Smooth muscle cell of the brain vasculature (primary cell): ENCODE data around the gene MROH7.
"Not testable (repeated sequence)": the region's sequence is repeated elsewhere in the genome, so short reads cannot be mapped to it uniquely, and the experiment has no call there.

Experiments
- DNase-seq: peaks from one replicate; pipeline ENCODE4 v3.0.0-alpha.2; 2012; ENCODE audit warnings: low read depth, low spot score

Gene MROH7

DNA sequence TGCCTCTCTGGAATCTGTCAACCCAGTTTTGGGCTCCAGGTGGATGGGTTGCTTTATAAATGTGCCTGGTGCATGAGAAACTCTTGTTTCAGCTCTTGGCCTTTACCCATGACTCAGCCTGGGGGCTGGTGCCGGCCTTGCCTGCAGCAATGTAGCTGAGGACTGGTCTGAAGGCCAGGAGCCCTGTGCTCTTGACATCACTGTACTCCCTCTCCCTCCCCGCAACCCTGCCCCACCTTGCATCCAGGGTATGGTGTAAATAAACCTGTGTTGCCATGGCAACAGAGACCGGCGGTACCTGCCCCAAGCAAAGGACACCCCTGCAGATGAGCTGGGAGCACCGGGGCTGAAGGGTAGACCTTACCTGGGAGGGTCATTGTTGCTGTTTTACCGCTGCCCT is 31.5 kb upstream of the MROH7 start:
- no peak for DNase-seq

DNA sequence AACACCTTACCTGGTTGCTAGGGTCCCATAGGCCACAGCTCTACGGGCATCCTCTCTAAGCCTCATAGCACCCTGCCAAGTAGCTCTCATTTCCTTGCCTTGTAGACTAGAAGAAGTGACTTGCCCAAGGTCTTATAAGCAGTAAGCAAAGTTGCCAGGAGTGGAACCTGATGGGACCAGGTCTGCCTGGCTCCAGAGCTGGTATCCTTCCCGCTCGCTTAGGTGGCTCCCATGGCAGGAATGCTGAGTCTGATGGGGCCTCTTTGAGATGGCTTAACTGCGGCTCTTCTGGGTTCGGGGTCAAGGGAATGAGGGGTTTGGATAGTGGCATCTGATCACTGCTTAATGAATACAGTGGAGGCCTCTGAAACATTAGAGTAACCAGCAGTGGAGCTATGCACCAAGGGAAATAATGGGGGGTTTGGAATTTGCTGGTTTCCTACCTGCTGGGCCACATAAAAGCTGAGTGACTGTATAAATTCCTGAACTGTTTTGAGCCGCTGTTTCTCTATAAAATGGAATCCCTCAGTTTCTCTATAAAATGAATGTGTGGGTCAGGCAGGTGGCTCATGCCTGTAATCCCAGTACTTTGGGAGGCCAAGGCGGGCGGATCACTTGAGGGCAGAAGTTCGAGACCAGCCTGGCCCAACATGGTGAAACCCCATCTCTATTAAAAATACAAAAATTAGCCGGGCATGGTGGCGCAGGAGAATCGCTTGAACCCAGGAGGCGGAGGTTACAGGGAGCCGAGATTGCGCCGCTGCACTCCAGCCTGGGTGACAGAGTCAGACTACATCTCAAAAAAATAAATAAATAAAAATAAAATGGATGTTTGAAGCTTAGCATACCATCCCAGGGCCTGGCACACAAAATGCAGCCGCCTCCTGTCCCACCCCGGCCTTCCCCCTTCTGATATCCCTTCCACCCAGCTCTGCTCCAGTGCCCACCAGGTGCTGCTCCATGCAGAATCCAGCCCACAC is 30.7 kb upstream of the MROH7 start:
- no peak for DNase-seq

DNA sequence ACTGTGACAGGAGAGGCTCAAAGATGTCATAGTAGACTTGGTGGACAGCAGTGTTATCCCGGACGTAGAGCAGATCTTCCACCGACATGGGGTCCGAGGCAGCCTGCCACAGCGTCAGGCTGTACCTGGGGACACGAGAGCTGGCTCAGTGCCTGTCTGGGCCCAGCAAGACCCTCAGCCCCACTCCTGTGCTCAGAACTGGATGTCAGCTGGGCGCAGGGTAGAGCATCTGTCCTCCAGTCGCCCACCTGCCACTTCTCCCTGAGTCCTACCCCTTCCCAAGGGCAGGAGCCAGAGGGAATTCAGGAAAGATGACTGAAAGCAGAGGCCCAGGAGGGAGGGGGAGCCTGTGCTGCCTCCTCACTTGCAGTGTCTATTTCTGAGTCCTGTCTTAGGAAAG is 30.0 kb upstream of the MROH7 start:
- no peak for DNase-seq

DNA sequence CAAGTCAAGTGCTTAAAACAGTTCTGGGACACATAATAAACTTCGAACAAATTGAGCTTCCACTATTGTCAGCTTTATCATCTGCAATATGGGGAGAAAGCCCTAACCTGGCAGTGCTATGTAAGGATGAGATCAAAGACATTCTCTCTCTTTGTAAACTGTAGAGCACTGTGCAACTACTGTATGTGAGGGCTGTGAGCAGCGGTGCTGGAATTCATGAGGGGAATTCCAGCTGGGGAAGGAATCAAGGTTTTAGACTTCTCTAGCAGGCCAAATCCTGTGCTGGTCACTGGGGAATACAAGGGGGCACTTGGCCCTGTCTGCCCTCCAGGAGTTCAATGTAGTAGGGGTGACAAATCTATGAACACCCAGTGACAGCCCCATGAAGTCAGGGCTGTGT is 27.6 kb upstream of the MROH7 start:
- DNase-seq = no peak

DNA sequence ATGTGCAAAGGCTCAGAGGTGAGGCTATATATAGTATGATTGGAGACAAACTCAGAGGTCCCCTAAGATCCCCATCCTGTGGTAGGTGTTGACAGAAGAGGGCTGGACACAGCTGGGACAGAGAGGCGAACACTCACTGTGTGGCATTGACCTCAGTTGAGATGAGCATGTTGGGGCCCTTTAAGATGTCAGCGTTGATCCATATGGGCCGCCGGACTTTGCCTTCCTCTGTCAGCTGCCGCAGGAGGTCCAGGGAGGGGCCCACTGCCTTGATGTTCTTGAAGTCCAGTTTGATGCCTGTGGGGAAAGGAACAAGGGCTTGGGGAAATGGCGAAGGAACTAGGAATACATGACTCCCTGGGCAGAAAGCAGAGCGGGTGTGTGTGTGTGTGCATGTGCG is 27.0 kb upstream of the MROH7 start:
- DNase-seq = no peak

DNA sequence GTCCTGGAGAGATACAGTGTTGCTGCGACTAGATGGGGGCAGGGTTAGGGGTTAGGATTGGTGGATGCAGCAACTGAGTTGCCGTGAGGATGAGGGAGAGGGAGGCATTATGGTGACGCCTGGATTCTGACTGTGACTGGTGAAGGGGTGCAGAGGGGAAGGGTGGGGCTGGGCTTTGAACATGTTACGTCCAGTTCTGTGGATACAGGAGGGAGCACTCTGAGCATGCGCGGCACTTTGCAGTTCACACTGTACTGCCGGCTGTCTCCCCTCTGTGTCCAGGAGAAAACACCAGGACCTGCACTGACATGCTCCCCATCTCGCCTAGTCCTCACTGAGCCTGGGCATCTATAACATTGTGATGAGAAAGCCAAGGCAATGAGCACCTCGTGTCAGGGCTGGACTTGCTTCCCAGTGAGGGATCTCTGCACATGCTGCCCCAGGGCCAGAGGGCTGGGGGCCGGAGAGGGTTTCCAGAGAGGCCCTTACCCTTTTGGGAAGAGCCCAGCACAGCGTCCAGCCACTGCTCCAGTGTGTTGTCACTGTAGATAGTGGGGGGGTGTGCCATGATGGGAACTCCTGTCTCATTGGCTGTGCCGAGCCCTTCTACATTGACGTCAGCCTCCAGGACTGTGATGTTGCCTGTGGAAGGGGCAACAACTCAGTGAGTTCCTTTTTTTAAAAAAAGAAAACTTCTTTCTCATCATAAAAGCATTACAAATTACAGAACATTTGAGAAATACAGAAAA is 25.9 kb upstream of the MROH7 start:
- no peak for DNase-seq

DNA sequence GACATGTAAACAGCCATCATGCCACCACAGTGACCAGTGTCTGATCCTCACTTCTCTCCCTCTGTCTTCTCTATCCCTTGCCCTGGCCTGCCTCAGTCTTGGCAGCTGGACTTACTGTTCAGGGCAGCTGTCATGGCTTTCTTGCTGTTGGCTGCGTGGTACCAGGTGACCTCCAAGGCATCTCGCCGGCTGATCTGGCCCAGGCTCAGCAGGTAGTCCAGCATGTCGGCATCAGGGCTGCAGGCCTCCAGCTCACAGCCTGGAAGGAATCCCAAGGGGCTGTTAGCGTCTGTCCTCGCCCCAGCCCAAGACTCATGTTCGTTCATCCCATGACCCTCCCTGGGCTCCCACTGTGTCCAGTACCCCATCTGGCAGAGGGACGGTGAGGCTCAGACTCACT is 21.8 kb upstream of the MROH7 start:
- DNase-seq = no peak

DNA sequence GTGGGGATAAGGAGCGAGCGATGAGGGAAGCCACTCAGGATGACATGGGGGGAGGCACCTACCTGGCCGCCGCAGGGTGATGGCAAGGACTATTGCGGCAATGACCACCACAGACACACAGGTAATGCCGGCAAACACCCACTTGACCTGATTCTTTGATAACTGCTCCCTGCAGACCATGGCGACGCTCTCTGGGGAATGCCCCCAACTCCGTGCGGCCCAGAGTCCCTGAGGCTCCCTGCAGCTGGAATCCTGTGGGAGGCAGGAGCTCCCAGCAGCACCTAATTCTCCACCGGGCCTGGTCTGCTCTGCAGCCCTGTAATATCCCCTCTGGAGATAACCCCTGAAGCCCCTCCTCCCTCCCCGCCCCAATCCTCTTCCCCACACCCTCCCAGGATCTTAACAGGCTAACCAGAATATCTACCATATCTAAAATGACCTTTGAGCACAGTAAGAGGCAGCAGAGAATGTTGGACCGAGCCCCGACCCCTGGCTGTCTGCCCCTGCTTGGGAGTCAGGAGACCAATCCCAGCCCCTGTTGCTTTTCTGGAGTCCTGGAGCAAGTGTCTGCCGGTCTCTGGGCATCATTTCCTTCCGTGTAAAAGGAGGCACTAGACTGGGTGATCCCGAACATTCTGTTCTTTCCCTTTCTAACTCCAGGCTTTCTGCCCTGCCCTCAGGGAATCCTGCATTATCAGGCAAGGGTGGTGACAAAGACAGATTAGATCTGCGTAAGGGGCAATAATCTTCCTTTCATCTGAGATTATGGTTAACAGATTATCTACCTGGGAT is 18.2 kb upstream of the MROH7 start, which contains the start of gene FAM151A:
Gene FAM151A (minus strand): TSS at position 310 of the 792 bp plus-strand sequence. CDS start 130 bp downstream, at position 180.
- DNase-seq = no peak

DNA sequence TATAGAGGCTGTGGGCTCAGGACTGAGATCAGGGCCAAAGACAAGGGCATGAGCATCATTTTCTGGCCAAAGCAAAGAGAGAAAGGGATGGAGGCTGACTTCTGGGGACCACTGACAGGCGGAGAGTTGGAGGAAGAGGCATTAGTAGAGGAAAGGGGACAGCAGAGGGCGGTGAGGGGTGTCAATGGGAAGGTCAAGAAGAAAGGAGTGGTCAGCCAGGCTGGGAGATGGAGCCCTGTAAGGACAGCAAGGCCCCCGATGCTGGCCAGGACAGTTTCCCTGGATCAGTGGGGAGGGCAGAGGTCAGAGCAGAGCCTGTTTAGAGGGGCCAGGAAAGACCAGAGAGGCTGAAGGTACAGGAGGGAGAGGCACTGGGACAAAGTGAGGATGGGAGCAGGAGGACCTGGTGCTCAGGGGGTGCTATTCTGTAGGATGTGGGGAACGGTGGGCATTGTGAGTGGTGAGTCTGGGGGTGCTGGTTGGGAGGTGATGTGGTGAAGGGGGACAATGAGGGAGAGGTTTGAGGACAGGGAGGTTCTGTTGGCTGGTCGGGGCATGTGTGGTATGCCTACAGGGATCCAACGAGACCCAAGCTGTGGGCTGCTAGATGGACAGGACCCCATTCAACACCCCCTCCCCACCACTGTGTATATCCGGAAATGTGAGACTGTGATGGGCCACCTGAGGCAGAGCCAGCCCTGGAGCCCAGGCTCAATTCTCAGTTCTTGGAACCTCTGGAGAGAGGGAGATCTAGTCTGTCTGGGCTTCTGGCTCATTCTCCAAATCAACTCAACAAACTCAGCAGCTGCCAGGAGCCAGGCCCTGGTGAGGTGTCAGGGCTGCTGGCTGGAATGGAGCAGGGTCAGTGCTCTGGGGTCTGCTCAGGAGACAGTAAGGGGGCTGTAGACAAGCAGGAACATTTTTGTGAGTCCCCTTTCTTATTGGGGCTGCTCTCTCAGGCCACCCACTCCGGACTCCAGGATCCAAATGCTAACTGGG is 16.8 kb upstream of the MROH7 start:
- no peak for DNase-seq

DNA sequence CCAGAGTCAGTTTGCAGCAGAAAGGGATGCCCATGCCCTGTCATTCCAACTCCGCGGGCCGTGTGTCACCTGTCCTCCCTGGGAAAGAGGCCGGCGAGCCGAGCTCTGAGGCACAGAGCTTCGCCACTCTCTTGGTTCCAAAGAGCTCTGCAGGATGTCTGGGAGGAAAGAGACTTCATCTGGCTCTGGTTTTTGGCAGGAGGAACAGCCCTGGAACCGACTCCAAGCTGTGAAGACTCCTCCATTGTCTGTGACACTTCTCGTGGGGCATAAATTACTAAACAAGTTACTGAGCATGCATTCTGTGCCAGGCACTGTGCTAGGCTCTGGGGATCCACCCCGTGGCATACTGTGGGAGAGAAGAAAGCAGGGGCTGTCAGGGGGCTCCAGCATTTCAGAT is 14.4 kb upstream of the MROH7 start:
- no peak for DNase-seq

DNA sequence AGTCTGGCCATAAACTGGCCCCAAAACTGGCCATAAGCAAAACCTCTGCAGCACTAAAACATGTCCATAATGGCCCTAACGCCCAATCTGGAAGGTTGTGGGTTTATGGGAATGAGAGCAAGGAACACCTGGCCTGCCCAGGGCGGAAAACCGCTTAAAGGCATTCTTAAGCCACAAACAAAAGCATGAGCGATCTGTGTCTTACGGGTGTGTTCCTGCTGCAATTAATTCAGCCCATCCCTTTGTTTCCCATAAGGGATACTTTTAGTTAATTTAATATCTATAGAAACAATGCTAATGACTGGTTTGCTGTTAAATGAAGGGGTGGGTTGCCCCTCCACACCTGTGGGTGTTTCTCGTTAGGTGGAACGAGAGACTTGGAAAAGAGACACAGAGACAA is 5.8 kb upstream of the MROH7 start:
- not testable (repeated sequence) for DNase-seq

DNA sequence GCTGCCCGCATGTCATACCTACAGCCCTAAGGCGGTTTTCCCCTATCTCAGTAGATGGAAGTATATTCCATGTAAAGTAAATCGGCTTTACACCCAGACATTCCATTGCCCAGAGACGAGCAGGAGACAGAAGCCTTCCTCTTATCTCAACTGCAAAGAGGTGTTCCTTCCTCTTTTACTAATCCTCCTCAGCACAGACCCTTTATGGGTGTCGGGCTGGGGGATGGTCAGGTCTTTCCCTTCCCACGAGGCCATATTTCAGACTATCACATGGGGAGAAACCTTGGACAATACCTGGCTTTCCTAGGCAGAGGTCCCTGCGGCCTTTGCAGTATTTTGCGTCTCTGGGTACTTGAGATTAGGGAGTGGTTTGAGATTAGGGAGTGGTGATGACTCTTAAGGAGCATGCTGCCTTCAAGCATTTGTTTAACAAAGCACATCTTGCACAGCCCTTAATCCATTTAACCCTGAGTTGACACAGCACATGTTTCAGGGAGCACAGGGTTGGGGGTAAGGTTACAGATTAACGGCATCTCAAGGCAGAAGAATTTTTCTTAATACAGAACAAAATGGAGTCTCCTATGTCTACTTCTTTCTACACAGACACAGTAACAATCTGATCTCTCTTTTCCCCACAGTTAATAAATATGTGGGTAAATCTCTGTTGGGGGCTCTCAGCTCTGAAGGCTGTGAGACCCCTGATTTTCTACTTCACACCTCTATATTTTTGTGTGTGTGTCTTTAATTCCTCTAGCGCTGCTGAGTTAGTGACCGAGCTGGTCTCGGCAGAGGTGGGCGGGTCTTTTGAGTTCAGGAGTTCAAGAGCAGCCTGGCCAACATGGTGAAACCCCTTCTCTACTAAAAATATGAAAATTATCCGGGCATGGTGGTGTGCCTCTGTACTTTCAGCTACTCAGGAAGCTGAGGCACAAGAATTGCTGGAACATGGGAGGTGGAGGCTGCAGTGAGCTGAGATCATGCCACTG is 4.8 kb upstream of the MROH7 start:
- DNase-seq = not testable (repeated sequence)

DNA sequence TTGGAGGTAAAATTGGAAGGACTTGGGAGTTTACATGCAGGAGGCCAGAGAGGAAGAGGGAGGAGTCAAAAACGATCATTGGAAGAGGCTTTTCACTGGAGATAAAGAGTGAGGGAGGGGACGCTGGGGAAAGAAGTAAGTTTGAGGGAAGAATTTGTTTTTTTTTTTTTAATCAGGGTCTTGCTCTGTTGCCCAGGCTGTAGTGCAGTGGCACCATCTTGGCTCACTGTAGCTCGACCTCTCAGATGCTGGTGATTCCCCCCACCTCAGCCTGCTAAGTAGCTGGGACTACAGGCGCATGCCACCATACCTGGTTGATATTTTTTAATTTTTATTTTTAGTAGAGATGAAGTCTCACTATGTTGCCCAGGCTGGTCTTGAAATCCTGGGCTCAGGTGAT is 1.2 kb upstream of the MROH7 start:
- DNase-seq = no peak

DNA sequence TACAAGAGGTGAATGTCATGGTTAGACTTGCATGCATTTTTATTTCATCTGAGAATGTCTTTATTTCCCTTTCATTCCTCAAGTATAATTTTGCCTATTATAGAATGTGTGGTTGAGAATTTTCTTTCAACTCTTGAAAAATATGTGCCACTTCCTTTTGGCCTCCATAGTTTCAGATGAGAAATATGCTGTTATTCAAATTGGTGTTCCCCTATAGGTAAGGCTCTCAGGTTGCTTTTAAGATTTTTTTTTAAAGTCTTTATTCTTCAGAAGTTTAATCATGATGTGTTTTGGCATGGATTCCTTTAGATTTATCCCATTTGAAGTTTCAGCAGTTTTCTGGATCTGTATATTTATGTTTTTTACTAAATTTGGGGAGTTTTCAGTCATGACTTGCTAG is 2.1 kb downstream of the MROH7 start:
- no peak for DNase-seq

DNA sequence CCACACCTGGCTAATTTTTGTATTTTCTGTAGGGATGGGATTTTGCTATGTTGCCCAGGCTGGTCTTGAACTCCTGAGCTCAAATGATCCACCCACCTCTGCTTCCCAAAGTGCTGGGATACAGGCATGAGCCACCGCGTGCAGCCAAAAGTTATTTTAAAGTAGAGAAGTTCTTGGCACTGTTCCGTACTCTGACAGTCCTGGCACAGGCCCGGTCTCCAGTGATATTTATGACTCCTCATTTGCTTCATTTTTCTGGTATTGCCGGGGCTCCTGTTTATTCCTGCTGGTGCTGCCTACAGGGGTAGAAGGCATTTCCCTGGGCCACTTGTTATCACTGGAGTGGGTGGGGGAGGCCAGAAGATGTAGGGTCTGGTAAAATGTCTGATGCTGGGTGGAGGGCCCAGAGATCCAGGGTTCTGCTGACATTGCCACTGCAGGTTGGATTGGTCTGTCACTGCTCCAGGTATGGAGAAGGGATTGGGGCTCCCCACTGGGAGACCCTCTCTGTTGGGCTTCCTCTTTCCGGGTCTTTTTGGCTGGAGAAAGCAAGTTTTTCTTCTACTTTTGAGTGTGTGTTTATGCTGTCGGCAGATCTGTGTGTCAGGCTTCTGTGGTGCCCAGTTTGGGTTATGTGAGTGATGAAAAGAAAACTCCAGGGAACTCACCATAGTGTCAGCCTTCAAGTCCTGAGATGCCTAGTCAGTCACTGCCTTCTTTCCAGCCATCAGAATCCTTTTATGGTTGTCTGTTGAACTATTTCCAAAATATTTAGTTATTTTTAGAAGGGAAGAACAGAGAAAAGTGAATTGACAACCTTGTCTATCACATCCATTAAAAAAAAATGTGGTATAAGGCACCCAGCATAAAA is 4.5 kb downstream of the MROH7 start:
- no peak for DNase-seq

DNA sequence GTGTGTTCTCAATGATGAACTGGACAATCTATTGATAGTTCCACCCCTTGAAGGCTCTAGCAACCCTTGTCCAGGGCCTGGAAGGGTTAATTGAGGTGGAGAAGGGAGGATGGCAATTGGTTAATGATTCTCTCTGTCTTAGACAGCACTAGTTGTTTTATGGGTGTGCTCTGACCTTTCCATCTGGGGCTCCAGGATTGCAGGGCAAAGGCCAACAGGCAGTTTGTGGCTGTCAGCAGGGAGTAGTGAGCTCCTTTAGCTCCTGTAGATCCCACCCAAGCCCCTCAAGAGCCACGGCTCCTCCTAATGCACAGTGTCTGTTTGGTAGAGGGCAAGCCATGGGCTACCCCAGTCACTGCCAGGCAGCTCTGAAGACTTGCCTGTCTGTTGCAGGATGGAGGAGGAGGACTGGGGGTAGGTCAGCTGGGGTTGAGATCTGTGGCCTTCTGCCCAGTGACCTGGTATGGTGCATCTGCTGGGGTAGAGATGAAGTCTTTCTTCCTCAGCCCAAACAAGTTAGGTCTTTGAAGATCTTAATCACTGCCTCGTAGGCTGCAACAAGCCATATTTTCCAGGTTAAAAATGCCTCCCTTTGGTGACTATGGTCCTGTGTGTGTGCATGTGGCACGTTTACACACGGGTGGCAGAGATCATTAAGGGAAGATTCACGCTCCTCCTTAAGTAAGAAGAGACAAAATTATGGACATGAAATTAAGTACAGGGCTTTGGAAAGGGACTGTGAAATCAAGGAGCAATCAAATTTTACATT is 7.7 kb downstream of the MROH7 start:
- DNase-seq = no peak

DNA sequence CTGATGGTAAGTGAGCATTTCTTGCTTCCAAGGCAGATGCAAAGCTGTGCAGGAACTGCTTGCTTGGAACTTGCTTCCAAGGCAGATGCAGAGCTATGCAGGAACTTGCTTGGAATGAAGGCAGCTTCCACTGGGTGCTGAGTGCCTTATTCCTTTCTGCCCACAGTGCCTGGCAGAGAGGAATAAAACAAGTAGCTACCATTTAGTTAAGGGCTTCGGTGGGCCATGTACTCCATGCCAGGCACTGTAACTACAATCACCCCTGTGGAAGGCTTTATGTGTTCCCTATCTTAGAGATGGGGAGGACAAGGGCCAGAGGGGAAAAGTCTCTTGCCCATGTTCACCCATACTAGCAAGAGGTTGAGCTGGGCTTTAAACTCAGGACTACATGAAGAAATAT is 8.3 kb downstream of the MROH7 start:
- DNase-seq = no peak

DNA sequence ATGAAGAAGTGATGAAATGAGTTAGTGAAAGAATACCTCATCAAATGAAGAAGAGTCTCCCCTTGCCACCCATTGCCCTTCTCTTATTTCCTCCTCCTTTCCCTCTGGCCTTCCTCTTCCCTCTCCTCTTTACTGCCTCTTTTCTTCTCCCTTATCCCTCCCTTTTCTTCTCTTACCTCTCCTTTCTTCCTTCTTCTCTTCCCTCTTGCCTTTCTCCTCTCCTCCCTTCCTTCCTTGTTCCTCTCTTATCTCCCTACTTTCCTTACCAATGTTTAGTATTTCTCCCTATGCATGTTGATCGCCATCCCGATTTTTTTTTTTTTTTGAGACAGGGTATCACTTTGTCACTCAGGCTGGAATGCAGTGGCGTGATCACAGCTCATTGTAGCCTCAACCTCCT is 8.8 kb downstream of the MROH7 start:
- no peak for DNase-seq
